ENCODE data around the gene MAP2K6.

GRCh38 chr17:69443138-69443537 lies 28.6 kb downstream of the MAP2K6 start:
- no peak for TF ChIP-seq CTCF (IDR thresholded peaks at IDR 0.05; ENCODE audit: borderline replicate concordance, extremely low read depth, low read length, poor library complexity, severe bottlenecking)
- TF ChIP-seq EZH2 (IDR thresholded peaks at IDR 0.05; ENCODE audit: borderline replicate concordance, low read depth, low read length, severe bottlenecking): no peak
